Adipocyte (in vitro differentiated cells): Measurements from ENCODE around the gene ATF5.
A peak's percentile ranks its signal among the peaks of the same experiment; 100 is the strongest.
"Not testable (repeated sequence)": the region's sequence is repeated elsewhere in the genome, so short reads cannot be mapped to it uniquely, and the experiment has no call there.

Source experiments
- DNase-seq: peaks from one replicate; pipeline ENCODE4 v3.0.0-alpha.2; 2015; ENCODE audit warnings: low read depth
- H3K27me3 ChIP-seq: replicated peaks from 2 replicates; pipeline ENCODE4 v1.7.0; 2013; ENCODE audit warnings: mild to moderate bottlenecking, low read length, moderate library complexity; ENCODE audit not compliant: control insufficient read depth, insufficient read depth
- H3K36me3 ChIP-seq: 2 replicates; pipeline ENCODE4 v1.7.0; 2013; ENCODE audit warnings: low read length, mild to moderate bottlenecking, moderate library complexity; ENCODE audit not compliant: control insufficient read depth, insufficient read depth, severe bottlenecking
- H3K4me1 ChIP-seq: 2 replicates; pipeline ENCODE4 v1.7.0; 2013; ENCODE audit warnings: mild to moderate bottlenecking, low read length, moderate library complexity; ENCODE audit not compliant: control insufficient read depth, insufficient read depth
- H3K4me3 ChIP-seq: 2 replicates; pipeline ENCODE4 v1.7.0; 2013; ENCODE audit warnings: mild to moderate bottlenecking, low read length, moderate library complexity
- H3K9ac ChIP-seq: 2 replicates; pipeline ENCODE4 v1.7.0; 2013; ENCODE audit warnings: mild to moderate bottlenecking, low read length, moderate library complexity
- H3K9me3 ChIP-seq: 2 replicates; pipeline ENCODE4 v1.7.0; 2013; ENCODE audit warnings: mild to moderate bottlenecking, low read length, moderate library complexity; ENCODE audit not compliant: control insufficient read depth

Gene ATF5

GRCh38 chr19:49937750-49938381, 8.9 kb downstream of the ATF5 start:
- no peak overlapping the region for H3K9ac ChIP-seq
- DNase-seq, result peak; percentile 89
- no peaks in the 10 kb centered on the region for H3K4me1 ChIP-seq
- H3K36me3 ChIP-seq, result peaks cover 6% of the 10 kb centered on the region
- H3K27me3 ChIP-seq, result peaks cover 4% of the 10 kb centered on the region
- H3K4me3 ChIP-seq, result peak overlapping the region; percentile 28
- H3K9me3 ChIP-seq, result no peaks in the 10 kb centered on the region

- Histone ChIP-seq H3K9me3 (no peaks in the 10 kb centered on the region), H3K4me3 (no peak overlapping the region), H3K4me1 (no peaks in the 10 kb centered on the region), H3K27me3 (peaks cover 12% of the 10 kb centered on the region), H3K36me3 (no peaks in the 10 kb centered on the region), H3K9ac (no peak overlapping the region)
- no peak for DNase-seq
These were observed 9.7 kb downstream of the ATF5 start for GRCh38 chr19:49938662-49939061.

GRCh38 chr19:49939721-49940481, 10.9 kb downstream of the ATF5 start:
- no peaks in the 10 kb centered on the region for H3K9me3 ChIP-seq
- no peak overlapping the region for H3K9ac ChIP-seq
- H3K27me3 ChIP-seq, result peaks cover 13% of the 10 kb centered on the region
- H3K4me1 ChIP-seq, result no peaks in the 10 kb centered on the region
- DNase-seq, result no peak
- no peaks in the 10 kb centered on the region for H3K36me3 ChIP-seq
- H3K4me3 ChIP-seq, result no peak overlapping the region

GRCh38 chr19:49940482-49940791, 11.4 kb downstream of the ATF5 start:
- Histone ChIP-seq H3K9me3 (no peaks in the 10 kb centered on the region), H3K4me3 (no peak overlapping the region), H3K27me3 (peaks cover 13% of the 10 kb centered on the region), H3K9ac (no peak overlapping the region), H3K4me1 (no peaks in the 10 kb centered on the region), H3K36me3 (no peaks in the 10 kb centered on the region)
- DNase-seq, result no peak

- not testable (repeated sequence) for H3K9me3 ChIP-seq, H3K36me3 ChIP-seq, H3K4me3 ChIP-seq, DNase-seq, H3K9ac ChIP-seq, H3K4me1 ChIP-seq
- H3K27me3 ChIP-seq, result peaks cover 37% of the 10 kb centered on the region
These were observed 15.6 kb downstream of the ATF5 start for GRCh38 chr19:49944567-49944966.

GRCh38 chr19:49946415-49946814, 17.4 kb downstream of the ATF5 start:
- Histone ChIP-seq H3K4me3 (no peak overlapping the region), H3K4me1 (no peaks in the 10 kb centered on the region), H3K9me3 (no peaks in the 10 kb centered on the region), H3K27me3 (peaks cover 54% of the 10 kb centered on the region), H3K9ac (no peak overlapping the region), H3K36me3 (no peaks in the 10 kb centered on the region)
- no peak for DNase-seq

- Histone ChIP-seq H3K27me3 (peaks cover 73% of the 10 kb centered on the region), H3K9ac (no peak overlapping the region), H3K4me1 (peaks cover 8% of the 10 kb centered on the region), H3K9me3 (no peaks in the 10 kb centered on the region), H3K36me3 (no peaks in the 10 kb centered on the region), H3K4me3 (no peak overlapping the region)
- no peak for DNase-seq
These were observed 21.0 kb downstream of the ATF5 start for GRCh38 chr19:49949742-49950589.

GRCh38 chr19:49950590-49950948, 21.6 kb downstream of the ATF5 start:
- no peak overlapping the region for H3K9ac ChIP-seq
- peaks cover 78% of the 10 kb centered on the region for H3K27me3 ChIP-seq
- no peak overlapping the region for H3K4me3 ChIP-seq
- no peak for DNase-seq
- H3K9me3 ChIP-seq, result no peaks in the 10 kb centered on the region
- H3K4me1 ChIP-seq, result peaks cover 8% of the 10 kb centered on the region
- no peaks in the 10 kb centered on the region for H3K36me3 ChIP-seq

GRCh38 chr19:49950956-49951526, 22.0 kb downstream of the ATF5 start:
- no peaks in the 10 kb centered on the region for H3K9me3 ChIP-seq
- H3K9ac ChIP-seq, result no peak overlapping the region
- no peak overlapping the region for H3K4me3 ChIP-seq
- H3K27me3 ChIP-seq, result peaks cover 81% of the 10 kb centered on the region
- H3K36me3 ChIP-seq, result no peaks in the 10 kb centered on the region
- DNase-seq, result no peak
- H3K4me1 ChIP-seq, result peaks cover 8% of the 10 kb centered on the region

GRCh38 chr19:49951806-49952478, 22.9 kb downstream of the ATF5 start:
- DNase-seq, result no peak
- Histone ChIP-seq H3K27me3 (peaks cover 82% of the 10 kb centered on the region), H3K4me3 (no peak overlapping the region), H3K4me1 (peaks cover 8% of the 10 kb centered on the region), H3K36me3 (no peaks in the 10 kb centered on the region), H3K9me3 (no peaks in the 10 kb centered on the region), H3K9ac (no peak overlapping the region)

GRCh38 chr19:49952479-49952836, 23.5 kb downstream of the ATF5 start:
- Histone ChIP-seq H3K27me3 (peaks cover 83% of the 10 kb centered on the region), H3K36me3 (no peaks in the 10 kb centered on the region), H3K9ac (no peak overlapping the region), H3K9me3 (no peaks in the 10 kb centered on the region), H3K4me1 (peaks cover 8% of the 10 kb centered on the region), H3K4me3 (no peak overlapping the region)
- DNase-seq, result no peak
